Measurements from ENCODE around the gene FLT3.
"Not testable (repeated sequence)": the region's sequence is repeated elsewhere in the genome, so short reads cannot be mapped to it uniquely, and the experiment has no call there.

The FLT3 gene

GRCh38 chr13:28100150-28101121 lies at the start of gene FLT3:
Gene FLT3 (minus strand): TSS chr13:28100576. CDS start chr13:28100510, 66 bp downstream.
- in situ Hi-C loops (cut with MboI; ENCODE audit: low sequenced_read_pairs): no loop called here

GRCh38 chr13:28147495-28147894 lies 47.1 kb upstream of the FLT3 start:
- in situ Hi-C loops (cut with MboI; ENCODE audit: low sequenced_read_pairs): no loop called here

- in situ Hi-C loops (cut with MboI; ENCODE audit: low sequenced_read_pairs): no loop called here
These were observed 44.7 kb upstream of the FLT3 start for GRCh38 chr13:28145049-28145448.

GRCh38 chr13:28141542-28141941 lies 41.2 kb upstream of the FLT3 start:
- in situ Hi-C loops (cut with MboI; ENCODE audit: low sequenced_read_pairs): not testable (repeated sequence)

- in situ Hi-C loops (cut with MboI; ENCODE audit: low sequenced_read_pairs): no loop called here
These were observed 40.2 kb upstream of the FLT3 start for GRCh38 chr13:28140433-28141125.

GRCh38 chr13:28138756-28139470 lies 38.5 kb upstream of the FLT3 start:
- in situ Hi-C loops (cut with MboI; ENCODE audit: low sequenced_read_pairs): no loop called here

- in situ Hi-C loops (cut with MboI; ENCODE audit: low sequenced_read_pairs): no loop called here
These were observed 37.8 kb upstream of the FLT3 start, which contains the start of gene PAN3 for GRCh38 chr13:28138012-28138755. Gene PAN3 (plus strand): TSS chr13:28138545. CDS start chr13:28138658, 113 bp downstream.

- in situ Hi-C loops (cut with MboI; ENCODE audit: low sequenced_read_pairs): no loop called here
These were observed 37.2 kb upstream of the FLT3 start for GRCh38 chr13:28137596-28137995.

- in situ Hi-C loops (cut with MboI; ENCODE audit: low sequenced_read_pairs): no loop called here
These were observed 36.5 kb upstream of the FLT3 start for GRCh38 chr13:28136916-28137315.

GRCh38 chr13:28131646-28132045 lies 31.3 kb upstream of the FLT3 start:
- in situ Hi-C loops (cut with MboI; ENCODE audit: low sequenced_read_pairs): no loop called here

GRCh38 chr13:28129911-28130693 lies 29.7 kb upstream of the FLT3 start:
- in situ Hi-C loops (cut with MboI; ENCODE audit: low sequenced_read_pairs): no loop called here

- in situ Hi-C loops (cut with MboI; ENCODE audit: low sequenced_read_pairs): no loop called here
These were observed 28.6 kb upstream of the FLT3 start for GRCh38 chr13:28128926-28129325.

- in situ Hi-C loops (cut with MboI; ENCODE audit: low sequenced_read_pairs): no loop called here
These were observed 27.7 kb upstream of the FLT3 start for GRCh38 chr13:28128030-28128429.

GRCh38 chr13:28121224-28121623 lies 20.8 kb upstream of the FLT3 start:
- in situ Hi-C loops (cut with MboI; ENCODE audit: low sequenced_read_pairs): no loop called here

GRCh38 chr13:28120317-28120716 lies 19.9 kb upstream of the FLT3 start:
- in situ Hi-C loops (cut with MboI; ENCODE audit: low sequenced_read_pairs): no loop called here

- in situ Hi-C loops (cut with MboI; ENCODE audit: low sequenced_read_pairs): no loop called here
These were observed 17.5 kb upstream of the FLT3 start for GRCh38 chr13:28117689-28118377.

- in situ Hi-C loops (cut with MboI; ENCODE audit: low sequenced_read_pairs): no loop called here
These were observed 16.4 kb upstream of the FLT3 start for GRCh38 chr13:28116736-28117135.

GRCh38 chr13:28110414-28110813 lies 10.0 kb upstream of the FLT3 start:
- in situ Hi-C loops (cut with MboI; ENCODE audit: low sequenced_read_pairs): no loop called here

GRCh38 chr13:28106976-28107375 lies 6.6 kb upstream of the FLT3 start:
- in situ Hi-C loops (cut with MboI; ENCODE audit: low sequenced_read_pairs): no loop called here
